ENCODE results near the gene C19orf53.

Gene C19orf53

DNA sequence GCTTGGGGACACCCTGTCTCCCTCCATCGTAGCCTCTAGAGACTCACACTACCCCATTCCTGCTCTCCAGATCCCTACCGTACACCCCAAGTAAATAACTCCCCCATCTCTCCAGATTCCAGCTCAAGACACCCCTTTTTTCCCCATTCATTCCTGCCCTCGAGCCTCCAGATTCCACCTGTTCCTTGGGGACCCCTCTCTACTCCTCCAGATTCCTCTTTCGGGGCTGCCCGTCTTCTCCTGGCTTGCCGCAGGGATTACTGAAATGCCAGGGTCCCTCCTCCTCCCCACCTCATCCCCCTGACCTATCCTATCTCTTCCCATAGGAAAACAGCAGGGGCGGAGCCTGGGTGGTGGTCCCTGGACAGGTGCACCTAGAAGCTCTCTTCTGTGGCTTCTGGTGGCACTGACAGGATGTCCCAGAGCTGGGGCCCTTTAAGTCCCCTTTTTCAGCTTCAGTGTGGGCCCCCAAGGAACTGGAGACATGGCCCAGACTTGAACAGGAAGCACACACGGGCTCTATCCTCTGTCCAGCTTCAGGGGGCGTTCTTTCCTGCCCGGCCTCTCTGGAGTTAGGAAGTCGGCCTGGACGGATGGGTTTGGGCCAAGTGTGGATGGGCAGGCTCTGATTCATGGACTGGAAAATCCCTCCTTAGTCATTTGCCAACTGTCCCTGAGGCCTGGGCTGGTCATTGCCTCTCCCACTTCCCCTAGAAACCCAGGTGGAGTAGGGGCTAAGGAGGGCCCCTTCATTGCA, 22.2 kb downstream of the C19orf53 start:
- no peak for DNase-seq

DNA sequence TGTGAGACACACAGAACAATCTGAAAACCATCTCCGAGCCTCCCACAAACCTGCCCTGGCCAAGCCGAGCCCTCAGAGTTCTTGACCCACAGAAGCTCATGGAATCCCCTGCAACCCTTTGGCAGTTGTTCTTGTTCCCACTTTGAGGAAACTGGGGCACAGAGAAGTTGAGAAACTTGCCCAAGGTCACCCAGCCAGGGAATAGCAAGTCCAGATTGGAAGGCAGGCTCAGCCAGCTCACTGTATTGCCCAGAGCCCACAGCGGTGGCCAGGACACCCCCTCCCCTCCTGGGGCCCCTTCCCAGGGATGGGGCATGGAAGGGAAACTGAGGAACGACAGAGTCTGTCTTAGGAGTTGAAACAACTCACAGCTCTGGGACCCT, 22.8 kb downstream of the C19orf53 start:
- DNase-seq = no peak

DNA sequence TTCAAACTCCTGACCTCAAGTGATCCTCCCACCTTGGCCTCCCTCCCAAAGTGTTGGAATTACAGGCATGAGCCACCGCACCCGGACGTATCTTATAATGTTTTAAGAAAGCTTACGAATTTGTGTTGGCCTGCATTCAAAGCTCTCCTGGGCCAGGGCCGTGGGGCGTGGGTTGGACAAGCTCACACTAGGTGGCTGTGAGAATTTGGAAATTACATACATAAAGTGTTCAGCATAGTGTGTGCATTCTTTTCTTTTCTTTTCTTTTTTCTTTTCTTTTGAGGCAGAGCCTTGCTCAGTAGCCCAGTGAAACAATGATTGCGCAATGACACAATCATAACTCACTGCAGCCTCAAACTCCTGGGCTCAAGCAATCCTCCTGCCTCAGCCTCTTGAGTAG, 23.6 kb downstream of the C19orf53 start:
- DNase-seq = no peak

DNA sequence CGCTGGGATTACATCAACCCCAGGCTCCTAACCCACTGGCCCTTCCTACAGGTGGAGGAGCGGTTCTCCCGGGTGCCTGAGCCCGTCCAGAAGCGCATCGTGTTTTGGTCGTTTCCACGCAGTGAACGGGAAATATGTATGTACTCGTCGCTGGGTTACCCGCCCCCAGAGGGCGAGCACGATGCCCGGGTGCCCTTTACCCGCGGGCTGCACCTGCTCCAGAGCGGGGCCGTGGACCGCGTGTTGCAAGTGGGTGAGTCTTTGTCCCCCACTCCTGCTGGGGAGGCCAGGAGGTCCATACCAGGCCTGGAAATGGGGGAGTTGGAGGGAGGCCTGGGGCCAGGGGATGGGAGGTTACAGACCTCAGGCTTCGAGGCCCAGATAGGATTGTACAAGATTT, 25.4 kb downstream of the C19orf53 start:
- DNase-seq = no peak

DNA sequence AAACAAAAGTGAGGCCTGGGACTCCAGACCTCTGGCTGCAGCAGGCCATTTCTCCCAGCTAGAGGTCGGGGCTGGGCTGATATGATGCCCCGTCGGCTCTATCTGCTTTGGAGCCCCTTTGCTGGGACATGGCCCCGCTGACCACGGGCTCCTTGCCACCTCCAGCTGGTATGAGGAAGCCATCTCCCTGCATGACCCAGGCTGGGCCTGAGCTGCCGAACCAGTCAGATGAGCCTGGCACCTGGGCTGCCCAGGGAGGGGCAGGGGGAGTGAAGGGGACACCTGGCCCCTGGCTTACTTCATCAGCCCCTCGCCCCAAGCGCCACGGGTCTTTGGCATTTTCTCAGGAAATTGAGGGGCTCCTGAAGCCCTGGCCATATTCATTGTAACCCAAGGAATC, 28.8 kb downstream of the C19orf53 start:
- DNase-seq = no peak

DNA sequence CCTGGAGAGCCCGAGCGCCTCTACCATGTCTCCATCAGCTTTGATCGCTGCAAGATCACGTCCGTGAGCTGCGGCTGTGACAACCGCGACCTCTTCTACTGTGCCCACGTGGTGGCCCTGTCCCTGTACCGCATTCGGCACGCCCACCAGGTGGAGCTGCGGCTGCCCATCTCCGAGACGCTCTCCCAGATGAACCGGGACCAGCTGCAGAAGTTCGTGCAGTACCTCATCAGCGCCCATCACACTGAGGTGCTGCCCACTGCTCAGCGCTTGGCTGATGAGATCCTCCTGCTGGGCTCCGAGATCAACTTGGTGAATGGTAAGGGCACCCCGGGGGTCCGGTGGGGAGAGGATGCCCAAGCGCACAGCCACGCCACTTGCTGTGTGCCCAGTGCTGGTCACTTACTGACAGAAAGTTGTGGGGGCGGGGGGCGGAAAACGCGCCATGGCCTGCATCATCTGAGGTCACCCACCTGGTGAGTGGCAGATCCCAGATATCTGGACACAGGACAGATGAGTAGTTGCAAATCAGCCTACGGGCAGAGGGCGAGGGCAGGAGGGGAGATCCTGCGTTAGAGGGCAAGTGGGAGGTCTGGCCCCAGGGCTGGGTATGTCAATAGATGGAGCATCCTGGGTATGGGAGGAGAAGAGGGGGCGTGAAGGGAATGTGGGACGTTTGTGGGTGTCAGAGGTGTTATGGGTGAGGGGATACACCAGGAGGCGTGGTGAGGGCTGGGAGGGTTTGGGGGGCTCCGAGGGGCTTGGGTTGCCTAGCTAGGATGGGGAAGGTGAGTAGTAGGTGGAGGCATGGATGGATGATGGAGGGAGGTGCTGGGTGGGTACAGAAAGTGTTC, 30.8 kb downstream of the C19orf53 start:
- no peak for DNase-seq

DNA sequence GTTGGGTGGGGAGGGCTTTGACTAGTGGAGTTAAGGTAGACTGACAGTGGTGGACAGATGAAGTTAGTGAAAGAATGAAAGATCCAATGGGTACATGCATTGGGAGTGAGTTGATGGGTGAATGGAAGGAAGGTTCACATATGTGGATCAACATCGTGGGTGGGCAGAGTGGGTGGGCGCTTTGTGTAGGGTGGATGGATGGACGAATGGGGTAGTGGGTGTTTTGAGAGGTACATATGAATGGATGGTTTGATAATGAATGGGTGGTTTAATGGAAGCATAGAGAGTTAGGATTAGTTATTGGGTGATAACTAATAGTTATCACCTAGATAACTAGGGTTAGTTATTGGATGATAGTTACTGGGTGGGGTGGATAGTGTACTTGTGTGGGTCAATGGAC, 32.5 kb downstream of the C19orf53 start:
- no peak for DNase-seq

DNA sequence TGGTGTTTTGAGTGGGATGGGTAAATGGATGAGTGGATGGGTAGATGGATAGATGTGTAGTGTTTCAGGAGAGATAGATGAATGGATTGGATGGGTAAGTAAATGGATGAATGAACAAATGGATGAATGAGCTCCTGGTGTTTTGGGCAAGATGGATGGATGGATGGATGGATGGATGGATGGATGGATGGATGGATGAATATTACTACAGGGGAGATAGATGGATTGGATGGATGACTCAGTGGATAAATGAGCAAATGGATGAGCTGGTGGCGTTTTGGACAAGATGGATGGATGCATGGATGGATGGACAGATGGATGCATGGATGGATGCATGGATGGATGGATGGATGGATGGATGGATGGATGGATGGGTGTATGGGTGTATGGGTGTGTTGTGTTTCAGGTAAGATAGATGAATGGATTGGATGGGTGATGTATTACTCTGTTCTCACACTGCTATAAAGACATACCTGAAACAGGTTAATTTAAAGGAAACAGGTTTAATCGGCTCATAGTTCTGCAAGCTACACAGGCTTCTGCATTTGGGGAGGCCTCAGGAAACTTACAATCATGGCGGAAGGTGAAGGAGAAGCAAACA, 33.3 kb downstream of the C19orf53 start:
- no peak for DNase-seq

DNA sequence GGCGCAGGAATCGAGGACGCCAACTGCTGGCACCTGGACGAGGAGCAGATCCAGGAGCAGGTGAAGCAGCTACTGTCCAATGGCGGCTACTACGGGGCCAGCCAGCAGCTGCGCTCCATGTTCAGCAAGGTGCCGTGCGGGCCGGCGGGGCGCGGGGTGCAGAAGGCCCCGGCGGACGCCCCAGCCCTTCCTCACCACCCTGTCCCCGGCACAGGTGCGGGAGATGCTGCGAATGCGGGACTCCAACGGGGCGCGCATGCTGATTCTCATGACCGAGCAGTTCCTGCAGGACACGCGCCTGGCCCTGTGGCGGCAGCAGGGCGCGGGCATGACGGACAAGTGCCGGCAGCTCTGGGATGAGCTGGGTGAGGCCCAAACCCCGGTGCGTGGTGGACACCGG, 34.6 kb downstream of the C19orf53 start:
- no peak for DNase-seq

DNA sequence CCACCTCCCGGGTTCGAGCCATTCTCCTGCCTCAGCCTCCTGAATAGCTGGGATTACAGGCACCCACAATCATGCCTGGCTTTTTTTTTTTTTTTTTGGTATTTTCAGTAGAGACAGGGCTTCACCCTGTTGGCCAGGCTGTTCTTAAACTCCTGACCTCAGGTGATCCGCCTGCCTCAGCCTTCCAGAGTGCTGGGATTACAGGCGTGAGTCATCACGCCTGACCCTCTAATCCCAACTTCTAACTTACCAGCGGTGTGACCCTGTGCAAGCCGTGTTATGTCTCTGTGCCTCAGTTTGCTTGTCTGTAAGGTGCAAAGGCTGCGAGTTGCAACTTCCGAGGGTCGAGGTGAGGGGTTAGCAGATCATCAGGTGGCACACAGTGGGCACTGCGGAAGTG, 38.3 kb downstream of the C19orf53 start:
- DNase-seq = no peak

DNA sequence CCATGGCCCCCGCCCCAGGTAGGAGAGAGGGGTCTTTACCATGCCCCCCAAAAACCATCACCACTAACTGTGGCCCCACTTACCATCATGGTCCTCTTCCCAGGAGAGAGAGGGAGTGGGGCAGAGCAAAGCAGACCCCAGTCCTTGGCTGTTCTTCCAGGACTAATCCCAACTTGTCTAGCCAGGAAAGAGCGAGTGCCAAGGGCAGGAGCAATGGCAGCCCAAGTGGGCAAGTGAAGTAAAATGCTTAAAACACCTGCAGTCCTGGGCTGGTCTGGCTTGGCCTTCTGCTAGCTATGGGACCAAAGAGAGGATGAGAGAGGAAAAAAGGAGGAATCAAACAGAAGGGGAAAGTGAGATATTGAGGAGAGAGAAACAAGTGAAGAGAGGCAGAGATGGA, 38.9 kb downstream of the C19orf53 start:
- DNase-seq = no peak

DNA sequence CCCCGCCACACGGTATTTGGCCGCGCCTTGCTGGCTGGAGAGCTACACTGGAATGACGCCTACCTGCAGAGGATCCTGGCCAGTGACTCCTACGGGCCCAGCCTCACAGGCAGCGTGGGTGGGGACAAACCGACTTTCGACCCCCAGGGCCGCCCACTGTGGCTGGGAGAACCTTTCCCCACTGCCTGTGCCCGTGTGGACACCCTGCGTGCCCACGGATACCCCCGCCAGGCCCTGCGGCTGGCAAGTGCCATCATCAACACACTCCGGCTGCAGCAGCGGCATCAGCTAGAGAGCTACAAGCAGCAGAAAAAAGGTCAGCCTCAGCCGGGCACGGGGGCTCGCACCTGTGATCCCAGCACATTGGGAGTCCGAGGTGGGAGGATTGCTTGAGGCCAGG, 40.3 kb downstream of the C19orf53 start:
- no peak for DNase-seq

DNA sequence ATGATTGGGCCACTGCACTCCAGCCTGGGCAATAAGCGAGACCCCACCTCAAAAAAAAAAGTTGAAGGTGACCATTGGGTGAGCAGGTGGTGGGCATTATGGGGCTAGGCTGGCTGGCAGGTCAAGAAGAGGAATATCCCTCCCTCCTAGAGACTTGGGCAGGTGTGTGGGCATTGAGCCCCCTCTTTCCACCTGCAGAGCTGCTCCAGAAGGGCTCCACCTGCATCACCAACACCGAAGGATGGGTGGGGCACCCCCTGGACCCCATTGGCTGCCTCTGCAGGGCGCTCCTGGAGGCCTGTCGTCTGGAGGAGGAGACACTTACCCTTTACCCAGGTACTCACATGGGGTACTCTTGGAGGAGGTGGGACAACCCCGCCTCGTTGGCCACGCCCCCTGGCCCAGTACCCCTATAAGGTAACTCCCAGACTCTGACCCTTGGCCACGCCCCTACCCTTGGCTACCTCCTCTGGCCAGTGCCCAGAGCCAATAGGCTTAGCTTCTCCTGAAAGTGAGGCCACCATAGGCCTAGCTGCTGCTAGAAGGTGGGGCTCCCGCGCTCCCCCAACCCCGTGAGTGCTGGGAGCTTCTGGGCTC, 42.9 kb downstream of the C19orf53 start:
- peak; percentile 71 to 88 for DNase-seq

DNA sequence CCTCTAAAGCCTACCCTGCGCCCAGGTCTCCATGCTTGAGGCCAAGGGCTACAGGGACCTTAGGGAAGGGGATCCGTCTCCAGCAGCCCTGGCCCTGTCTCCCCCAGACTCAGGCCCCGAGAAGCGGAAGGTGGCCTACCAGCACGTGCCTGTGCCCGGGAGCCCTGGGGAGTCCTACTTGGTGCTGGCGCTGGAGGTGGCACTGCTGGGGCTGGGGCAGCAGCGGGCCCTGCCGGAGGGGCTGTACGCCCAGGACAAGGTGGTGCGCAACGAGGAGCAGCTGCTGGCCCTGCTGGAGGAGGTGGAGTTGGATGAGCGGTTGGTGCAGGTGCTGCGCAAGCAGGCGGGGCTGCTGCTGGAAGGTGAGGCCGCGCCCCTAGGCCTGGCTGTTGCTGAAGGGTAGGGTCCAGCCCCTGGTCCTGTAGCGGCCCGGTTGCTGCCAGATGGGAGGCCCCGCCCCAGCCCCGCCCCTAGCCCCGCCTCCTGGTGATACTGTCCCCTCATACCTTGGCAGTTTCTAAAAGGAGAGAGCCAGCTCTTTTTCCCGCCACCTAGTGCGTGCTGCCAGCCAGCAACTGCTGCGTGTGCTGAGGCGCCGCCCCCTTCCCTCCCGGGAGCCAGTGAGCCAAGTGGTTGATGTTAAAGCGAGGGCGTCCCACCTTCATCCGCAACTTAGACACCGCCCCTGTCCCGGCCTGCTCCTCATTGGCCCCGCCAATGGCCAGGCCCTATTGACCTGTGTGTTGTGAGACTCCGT, 43.5 kb downstream of the C19orf53 start:
- peak; percentile 89 to 97 for DNase-seq

DNA sequence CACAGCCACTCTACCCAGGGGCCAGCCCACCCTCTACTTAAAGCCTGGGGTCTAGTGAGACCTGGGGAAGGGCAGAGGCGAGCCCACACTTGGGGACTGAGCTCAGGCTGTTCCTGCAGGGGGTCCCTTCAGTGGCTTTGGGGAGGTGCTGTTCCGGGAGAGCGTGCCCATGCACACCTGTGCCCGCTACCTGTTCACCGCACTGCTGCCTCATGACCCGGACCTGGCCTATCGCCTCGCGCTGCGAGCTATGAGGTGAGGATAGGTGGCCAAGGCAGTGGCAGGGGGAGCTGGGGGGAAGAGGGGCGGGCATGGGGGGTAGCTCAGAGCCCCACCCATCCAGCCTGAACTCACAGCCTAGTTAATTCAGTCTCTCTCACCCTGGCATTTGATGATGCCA, 45.0 kb downstream of the C19orf53 start:
- no peak for DNase-seq

DNA sequence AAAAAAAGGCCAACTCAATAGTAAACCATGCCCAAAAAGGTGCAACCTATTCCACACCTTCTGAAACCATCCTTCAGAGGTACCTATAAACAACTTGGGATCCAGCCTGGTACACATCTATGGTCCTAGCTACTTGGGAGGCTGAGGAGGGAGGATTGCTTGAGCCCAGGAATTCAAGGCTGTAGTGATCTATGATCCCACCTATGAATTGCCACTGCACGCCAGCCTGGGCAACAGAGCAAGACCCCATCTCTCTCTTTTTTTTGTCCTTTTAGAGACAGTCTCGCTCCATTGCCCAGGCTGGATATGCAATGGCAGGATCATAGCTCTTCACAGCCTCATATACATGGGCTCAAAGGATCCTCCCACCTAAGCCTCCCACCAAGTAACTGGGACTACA, 47.0 kb downstream of the C19orf53 start:
- DNase-seq = no peak

DNA sequence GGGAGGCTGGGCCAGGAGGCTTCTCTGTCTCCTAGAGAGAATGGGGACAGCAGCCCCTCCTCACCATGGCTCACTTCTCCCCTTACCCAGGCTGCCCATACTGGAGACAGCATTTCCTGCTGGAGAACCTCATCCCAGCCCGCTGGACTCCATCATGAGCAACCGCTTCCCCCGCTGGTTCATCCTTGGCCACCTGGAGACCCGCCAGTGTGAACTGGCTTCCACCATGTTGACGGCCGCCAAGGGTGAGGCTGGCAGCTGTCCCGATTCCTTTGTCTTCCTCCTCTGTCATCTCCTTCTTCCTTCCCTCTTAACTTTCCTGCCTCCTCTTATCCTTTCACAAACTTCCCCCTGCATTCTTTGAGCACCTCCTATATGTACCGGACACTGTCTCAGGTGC, 49.0 kb downstream of the C19orf53 start:
- no peak for DNase-seq

DNA sequence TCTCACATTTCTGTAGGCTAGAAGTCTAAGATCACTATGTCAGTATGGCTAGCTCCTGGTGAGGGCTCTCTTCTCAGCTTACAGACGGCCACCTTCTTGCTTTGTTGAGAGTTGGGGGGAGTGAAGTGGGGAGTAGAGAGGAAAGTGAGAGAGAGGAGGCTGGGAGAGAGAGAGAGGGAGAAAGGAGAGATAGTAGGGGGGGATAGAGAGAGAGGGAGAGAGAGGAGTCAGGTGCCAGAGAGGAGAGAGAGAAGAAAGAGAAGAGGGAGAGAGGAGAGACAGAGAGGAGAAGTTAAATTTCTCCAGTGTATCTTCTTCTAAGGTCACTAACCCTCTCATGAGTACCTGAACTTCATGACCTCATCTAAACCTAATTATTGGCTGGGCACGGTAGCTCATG, 49.6 kb downstream of the C19orf53 start:
- DNase-seq = no peak

DNA sequence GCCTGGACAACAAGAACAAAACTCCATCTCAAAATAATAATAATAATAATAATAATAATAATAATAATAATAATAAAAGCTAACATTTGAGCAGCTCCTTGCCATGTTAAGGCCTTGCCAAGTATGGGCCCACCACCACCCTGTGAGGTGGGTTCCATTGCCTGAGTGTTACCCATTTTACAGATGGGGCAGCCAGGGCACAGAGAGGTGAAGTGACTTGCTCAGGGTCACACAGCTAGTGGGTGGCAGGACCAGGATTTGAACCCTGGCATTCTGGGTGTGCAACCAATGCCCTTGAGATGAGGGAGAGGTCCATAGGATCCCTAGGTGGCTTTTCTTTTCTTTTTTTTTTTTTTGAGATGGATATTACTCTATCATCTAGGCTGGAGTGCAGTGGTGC, 50.4 kb downstream of the C19orf53 start:
- no peak for DNase-seq

DNA sequence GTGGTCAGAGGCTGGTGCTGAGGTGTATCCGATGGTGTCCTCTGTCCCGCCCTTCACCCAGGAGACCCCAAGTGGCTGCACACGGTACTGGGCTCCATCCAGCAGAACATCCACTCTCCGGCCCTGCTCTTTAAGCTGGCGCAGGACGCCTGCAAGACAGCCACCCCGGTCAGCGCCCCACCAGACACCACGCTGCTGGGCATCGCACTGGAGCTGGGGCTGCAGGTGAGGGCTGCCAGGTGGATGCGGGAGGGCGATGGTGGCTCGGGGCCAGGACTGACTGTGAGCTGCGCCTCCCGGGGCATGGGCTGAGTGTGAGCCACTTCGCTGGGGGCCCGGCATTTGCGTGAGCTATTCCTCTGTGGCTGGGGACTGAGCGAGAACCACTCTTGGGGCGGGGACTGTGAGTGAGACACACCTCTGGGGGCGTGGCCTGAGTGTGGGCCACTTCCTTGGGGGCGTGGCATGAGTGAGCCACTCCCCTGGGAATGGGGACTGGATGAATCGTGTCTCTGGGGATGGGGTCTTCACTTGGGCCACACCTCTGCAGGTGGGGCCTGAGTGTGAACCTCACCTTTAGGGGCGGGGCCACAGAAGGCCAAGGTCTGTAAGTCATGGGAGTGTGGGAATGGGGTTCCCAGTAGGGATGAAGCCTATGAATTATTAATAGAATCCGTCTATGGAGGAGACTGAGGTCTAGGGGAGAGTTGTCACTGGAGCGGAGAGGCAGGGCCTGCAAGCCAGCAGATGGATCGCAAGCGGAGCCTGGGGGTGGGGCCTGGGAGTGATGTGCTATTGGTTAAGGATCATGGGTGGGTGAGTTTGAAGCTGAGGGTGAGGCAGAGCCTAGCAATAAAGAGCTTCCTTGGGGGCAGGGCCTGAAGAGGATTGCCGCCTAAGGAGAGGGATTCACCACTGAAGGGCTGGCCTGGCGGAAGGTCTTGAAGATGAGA, 51.5 kb downstream of the C19orf53 start:
- DNase-seq = no peak

DNA sequence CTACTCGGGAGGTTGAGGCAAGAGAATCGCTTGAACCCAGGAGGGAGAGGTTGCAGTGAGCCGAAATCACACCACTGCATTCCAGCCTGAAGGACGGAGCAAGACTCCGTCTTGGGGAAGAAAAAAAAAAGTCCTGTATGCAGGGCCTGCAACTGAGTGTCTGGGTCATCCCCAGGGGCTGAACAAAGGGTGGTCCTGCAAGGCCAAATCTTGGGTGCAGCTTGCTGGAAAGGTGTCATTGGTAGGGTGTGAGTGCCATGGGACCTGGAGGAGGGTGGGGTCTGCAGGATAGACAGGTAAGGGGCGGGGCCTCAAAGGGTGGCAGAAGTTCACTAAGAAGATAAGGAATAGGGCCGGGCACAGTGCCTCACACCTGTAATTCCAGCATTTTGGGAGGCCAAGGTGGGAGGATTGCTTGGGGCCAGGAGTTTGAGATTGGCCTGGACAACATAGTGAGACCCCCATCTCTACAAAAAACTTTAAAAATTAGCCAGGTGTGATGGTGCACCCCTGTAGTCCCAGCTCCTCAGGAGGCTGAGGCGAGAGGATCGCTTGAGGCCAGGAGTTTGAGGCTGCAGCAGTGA, 52.5 kb downstream of the C19orf53 start:
- DNase-seq = no peak

Data from NCI-H2081 (cell line).